GDM1 (cell line): Measurements from ENCODE around the gene BMPR1A.

Experiments
- DNase-seq: peaks from one replicate; lab custom pipeline; 2025; lab: John Stamatoyannopoulos, UW

The BMPR1A gene

DNA sequence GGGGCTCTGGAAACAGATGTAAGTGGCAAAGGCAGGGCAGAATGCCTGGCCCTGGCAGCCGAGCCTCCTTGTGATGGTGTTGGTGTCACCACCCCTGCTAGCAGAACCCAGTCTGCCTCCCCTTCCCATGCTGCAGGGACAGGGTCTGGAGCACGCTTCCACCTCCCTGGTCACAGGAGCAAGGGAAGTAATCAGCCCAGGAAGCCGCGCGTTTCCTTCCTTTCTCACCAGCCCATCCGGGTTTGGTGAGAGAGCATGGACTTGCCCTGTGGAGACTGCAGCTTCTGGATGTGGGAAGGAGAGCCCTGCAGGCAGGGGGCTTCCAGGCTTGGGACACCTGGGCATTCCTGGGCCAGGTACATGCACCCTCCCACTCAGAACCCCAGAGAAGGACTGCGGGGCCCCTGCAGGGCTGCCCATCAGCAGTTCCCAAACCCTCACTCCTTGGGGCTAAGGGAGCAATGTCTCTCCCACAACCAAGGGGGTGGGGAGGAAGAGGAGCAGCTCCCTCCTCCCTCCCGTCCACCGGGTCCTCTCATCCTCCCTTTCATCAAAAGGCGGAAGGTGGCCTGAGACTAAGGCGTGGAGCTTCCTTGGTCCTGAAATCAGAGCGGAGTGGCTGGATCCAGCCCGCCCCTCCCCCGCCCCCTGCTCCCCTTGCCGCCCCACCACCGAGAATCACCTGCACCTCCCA is 199.2 kb downstream of the BMPR1A start:
- DNase-seq: no peak

DNA sequence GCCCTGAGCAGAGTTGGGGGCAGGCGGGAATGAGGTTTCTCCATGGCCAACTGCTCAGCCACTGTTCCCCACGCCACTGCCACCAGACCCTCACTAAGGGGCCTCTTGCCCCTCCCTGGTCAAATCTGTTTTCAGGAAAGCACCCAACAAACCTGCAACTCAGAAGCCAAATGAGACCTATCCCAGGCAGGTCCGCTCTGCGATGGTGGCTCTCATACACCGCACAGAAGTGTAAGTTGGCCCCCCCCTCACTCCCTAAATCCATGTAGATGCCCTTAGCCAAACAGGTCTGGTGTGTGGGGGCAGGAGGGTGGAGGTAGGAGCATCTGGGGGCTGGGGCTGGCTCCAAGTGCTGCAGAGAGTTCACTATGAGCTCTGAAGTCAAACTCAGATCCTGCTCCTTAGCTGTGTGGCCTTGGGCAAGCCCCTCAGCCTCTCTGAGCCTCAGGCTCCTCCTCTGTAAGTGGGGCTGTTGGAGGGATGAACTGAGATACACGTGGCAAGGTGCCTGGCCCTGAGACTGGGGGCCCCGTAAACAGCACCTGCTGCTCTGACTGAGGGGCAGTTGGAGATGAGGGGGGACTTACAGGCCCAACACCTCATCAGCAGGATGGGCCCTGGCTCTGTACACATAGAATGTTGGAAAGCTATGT is 199.9 kb downstream of the BMPR1A start:
- DNase-seq: no peak

DNA sequence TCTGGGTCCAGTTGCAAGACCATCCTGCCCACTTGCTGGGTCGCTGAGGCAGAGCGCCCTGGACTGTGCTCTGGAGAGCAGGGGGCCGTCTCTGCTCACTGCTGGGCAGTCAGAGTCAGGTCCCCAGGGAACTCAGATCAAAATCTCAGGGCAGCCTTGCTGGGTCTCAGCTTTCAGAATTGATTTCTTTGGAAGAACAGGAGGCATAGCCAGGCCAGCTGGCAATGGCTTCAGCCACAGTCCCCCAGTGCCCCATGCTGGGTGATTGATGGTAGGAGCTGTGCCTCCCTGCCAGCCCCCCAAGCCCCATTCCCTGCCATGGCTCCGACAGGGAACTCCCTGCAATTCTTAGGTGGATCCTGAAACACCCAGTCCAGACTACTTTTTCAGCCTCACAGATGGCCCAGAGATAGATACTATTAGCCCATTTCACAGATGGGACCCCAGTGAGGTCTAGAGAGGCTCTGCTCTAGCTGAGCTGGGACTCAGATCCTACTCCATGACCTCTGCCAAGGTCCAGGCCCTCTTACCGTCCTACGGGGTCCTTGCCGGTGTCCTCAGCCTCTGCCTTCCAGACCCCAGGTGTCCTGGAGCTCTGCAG is 200.5 kb downstream of the BMPR1A start:
- no peak for DNase-seq

GRCh38 chr10:86957471-86958115 is 201.2 kb downstream of the BMPR1A start, which contains the start of gene MMRN2:
Gene MMRN2 (minus strand): TSS chr10:86957615. CDS start chr10:86957541, 74 bp downstream.
- no peak for DNase-seq

GRCh38 chr10:86958116-86958900 is 201.9 kb downstream of the BMPR1A start, which contains the start of gene SNCG:
Gene SNCG (plus strand): TSS chr10:86958599. CDS start chr10:86958698, 99 bp downstream.
- DNase-seq: no peak

DNA sequence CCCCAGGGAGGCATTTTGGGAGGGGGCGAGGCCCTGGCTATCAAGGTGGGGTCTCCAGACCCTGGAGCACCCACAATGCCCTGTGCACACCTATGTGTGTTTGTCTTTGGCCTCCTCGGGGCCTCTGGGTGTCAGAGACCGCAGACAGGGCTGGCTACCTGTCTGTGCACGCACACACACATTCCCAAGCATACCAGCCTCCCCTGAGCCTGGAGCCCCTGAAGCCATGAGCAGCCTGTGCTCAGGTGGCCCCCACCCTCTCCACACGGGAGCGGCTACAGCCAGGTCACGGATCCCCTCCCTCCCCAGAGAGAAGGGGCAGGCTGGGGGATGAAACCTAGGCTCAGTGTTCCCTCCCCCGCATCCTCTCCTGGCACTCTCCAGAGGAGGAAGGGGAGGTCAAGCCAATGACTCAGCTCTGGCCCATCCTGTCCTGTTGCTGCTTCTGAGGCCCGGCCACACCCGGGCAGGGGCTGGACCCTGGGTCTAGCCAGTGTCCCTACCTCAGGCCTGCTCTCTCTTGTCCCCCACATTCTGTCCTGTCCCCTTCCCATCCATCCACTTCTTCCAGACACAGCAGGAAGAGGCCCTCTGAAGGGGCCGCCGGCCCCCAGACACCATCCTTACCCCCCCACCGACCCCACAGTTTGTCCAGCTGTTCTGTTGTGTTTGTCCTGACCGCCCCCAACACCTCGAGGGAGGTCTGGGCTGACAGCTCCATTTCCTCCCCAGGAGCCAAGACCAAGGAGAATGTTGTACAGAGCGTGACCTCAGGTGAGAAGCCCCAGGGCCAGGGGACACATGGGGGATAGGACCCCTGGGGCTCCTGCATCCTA is 202.7 kb downstream of the BMPR1A start:
- DNase-seq: no peak

GRCh38 chr10:86959737-86960002 is 203.3 kb downstream of the BMPR1A start:
- DNase-seq: no peak

GRCh38 chr10:86960003-86960862 is 203.8 kb downstream of the BMPR1A start:
- DNase-seq: no peak

GRCh38 chr10:86960863-86961434 is 204.5 kb downstream of the BMPR1A start:
- DNase-seq: no peak

- no peak for DNase-seq
Observed at GRCh38 chr10:86961481-86962091, 205.2 kb downstream of the BMPR1A start.

GRCh38 chr10:86962136-86962980 is 205.9 kb downstream of the BMPR1A start:
- no peak for DNase-seq

GRCh38 chr10:86962981-86963310 is 206.5 kb downstream of the BMPR1A start:
- DNase-seq: no peak

DNA sequence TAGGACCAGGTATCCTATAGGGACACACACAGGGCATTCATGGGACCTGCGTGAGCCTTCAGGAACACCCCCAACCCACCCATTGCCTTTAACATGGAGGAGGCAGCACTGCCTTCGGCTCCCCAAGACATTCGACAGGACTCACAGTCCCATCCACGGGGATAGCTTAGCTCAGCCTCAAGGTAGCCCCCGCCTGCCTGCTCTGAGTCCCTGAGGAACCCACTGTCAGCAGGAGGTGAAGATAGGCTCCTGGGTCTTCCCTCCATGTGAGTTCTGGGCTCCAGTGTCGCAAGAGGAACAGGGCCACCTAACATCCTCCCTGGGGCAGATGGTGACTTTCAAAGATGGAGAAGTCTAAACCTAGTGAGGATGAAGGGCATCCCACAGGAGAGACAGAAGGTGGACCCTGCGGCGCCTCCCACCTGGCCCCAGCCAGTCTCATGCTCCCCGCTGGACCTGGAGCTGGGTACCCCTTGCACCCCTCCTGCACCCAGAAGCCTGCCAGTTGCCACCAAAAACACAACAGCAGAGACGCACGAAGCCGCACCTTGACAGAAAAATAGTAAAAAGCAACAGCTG is 207.0 kb downstream of the BMPR1A start:
- DNase-seq: no peak

DNA sequence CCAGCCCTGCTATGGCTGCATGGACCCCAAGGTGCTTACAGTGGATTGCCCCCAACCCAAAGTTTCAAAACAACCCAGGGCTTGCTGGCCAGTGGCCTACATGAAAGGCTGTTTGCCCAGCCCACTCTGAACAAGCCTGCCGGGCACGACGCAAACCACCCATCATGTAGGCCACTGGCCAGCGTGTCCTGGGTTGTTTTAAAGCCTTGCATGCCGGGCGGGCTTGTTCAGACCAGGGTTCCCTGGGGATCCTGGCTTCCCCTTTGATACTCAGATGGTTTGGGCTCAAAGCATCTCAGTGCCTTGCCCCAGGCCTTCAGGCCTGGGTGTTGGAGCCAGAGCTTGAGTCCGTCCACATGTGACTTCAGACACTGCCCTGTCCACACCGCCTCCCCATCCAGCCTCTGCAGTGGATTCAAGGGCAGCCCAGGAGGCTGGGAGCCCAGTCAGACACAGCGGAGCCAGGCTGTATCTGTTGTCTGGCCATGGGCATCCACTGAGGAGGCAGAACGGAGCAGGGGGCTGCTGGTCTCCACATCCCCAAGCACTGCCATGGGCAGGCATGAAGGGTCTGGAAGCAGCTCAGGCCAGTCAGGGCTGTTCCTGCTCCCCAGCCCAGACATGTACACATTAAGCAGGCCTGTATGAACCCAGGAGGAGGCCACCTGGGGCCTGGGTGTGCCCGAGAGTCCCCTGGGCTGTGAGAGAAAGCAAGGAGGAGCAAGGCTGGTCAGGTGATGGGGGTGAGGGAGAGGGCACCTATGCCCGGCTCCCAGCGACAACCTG is 207.8 kb downstream of the BMPR1A start:
- no peak for DNase-seq

DNA sequence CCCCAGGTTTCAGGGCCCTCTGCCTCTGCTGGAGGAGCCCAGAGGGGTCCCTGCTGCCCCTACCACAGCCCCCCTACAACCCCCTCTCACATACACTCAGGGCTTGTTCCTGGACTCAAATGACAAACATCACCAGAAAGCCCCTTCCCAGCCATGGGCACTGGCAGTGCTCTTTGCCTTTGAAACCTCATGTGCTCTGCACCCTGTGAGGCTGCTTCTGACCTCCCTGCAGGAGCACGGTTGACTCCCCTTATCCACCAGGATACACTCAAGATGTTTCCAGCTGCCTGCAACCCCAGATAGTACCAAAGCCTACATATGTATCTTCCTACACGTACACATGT is 208.4 kb downstream of the BMPR1A start:
- DNase-seq: no peak

DNA sequence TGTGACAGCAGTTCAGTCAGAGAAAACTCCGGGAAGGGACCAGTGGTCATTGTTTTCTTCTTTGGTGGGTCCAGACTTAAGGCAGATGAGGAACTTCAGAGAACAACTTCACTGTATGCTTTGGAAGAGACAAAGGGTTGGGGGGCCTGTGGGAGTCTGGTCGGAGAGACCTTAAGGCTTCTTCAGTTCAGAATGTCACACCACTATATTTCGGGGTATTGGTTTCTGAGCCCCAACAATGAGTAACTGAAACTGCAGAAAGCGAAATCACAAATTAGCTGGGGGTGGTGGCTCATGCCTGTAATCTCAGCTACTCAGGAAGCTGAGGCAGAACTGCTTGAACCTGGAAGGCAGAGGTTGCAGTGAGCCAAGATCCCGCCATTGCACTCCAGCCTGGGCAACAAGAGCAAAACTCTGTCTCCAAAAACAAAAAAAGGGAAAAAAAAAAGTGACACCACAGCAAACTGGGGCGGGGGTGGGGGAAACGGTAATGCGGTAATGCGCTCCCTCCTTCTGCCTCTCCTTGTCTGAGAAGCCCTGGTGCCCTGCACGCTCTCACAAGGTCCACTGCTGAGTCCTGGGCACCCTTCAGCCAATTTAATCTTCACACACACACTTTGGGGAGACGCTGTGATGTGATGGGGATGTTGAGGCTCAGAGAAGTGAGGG is 209.7 kb downstream of the BMPR1A start:
- DNase-seq: no peak

- DNase-seq: no peak
Observed at GRCh38 chr10:86967481-86967941, 211.1 kb downstream of the BMPR1A start.
